ENCODE data around the gene DNAH5.

GRCh38 chr5:13648822-13649221 is 295.7 kb downstream of the DNAH5 start:
- TF ChIP-seq CTCF (IDR thresholded peaks at IDR 0.05) (no peak), POLR2A (IDR thresholded peaks at IDR 0.05) (no peak)

All from right lobe of liver (tissue), 4 donors.